Sigmoid colon (tissue), 4 donors: ENCODE data around the gene PRRC2C.

Experiments
- CTCF ChIP-seq, 4 experiments: fragments of 450-650 bp in 3 of 4; fragments of 200-600 bp in 1 of 4; IDR thresholded peaks; one replicate each; pipeline ENCODE4 v1.5.1; 2016 to 2019; ENCODE audit warnings: antibody characterized with exemption in 4 of 4, mild to moderate bottlenecking in 3 of 4, moderate library complexity in 2 of 4
- EP300 ChIP-seq, 4 donors: sonication (generic); formaldehyde crosslinking; IDR thresholded peaks; one replicate each; pipeline ENCODE4 v1.6.1; 2017; ENCODE audit warnings: antibody characterized with exemption in 4 of 4
- POLR2A ChIP-seq, 2 donors: fragments of 450-650 bp; IDR thresholded peaks; one replicate each; pipeline ENCODE4 v1.6.1; 2016; ENCODE audit warnings: antibody characterized with exemption in 2 of 2, mild to moderate bottlenecking in 2 of 2, moderate library complexity in 2 of 2

- TF ChIP-seq CTCF (IDR thresholded peaks at IDR 0.05) (no peak), POLR2A (IDR thresholded peaks at IDR 0.05) (no peak), EP300 (IDR thresholded peaks at IDR 0.05) (no peak)
These were observed 97.3 kb downstream of the PRRC2C start for GRCh38 chr1:171582589-171582988.
